PFSK-1 (cell line): ENCODE data around the gene ZC3H18.

ENCODE experiments used
- FOXP2 ChIP-seq: optimal IDR thresholded peaks from 2 replicates; pipeline ENCODE3; 2011; ENCODE audit warnings: borderline replicate concordance, control low read depth, inconsistent platforms; ENCODE audit not compliant: insufficient read depth; ENCODE audit errors: extremely low read length, extremely low read depth
- POLR2AphosphoS5 ChIP-seq: IDR thresholded peaks from 2 replicates; pipeline ENCODE4 v1.6.1; 2012; ENCODE audit warnings: low read depth, mild to moderate bottlenecking, control low read depth, low read length, moderate library complexity
- REST ChIP-seq, 2 experiments: IDR thresholded peaks; 2 replicates each; pipeline versions ENCODE4 v1.6.1 to v1.8.0; 2011 to 2012; ENCODE audit warnings: low read depth in 2 of 2, low read length in 2 of 2, control low read depth in 1 of 2, inconsistent platforms in 1 of 2, mild to moderate bottlenecking in 1 of 2, moderate library complexity in 1 of 2; ENCODE audit not compliant: insufficient read depth in 1 of 2
- TAF1 ChIP-seq: IDR thresholded peaks from 2 replicates; pipeline ENCODE4 v1.6.1; 2012; ENCODE audit warnings: low read length, control low read depth, borderline replicate concordance; ENCODE audit not compliant: insufficient read depth

- TF ChIP-seq REST (IDR thresholded peaks at IDR 0.05; ENCODE audit: insufficient read depth in 1 of 2, low read depth in 2 of 2, low read length in 2 of 2), result no peak
- no peak for TF ChIP-seq POLR2AphosphoS5
- TF ChIP-seq TAF1, result no peak
- TF ChIP-seq FOXP2, result no peak
Observed at GRCh38 chr16:88633684-88634140, 63.5 kb downstream of the ZC3H18 start.
